H9 (cell line): ENCODE results near the gene IL36B. TPM values are rescaled to one million over a fixed set of nuclear protein-coding genes. Genes with fewer than 3 reads are reported as not detected.

Source experiments
- DNase-seq: peaks from one replicate; pipeline ENCODE4 v3.0.0-alpha.2; 2017
- H2AFZ ChIP-seq: one replicate; pipeline ENCODE4 v1.6.1; 2013; ENCODE audit warnings: mild to moderate bottlenecking, low read length, control low read depth, moderate library complexity
- H2AK5ac ChIP-seq: 2 replicates; pipeline ENCODE4 v1.6.1; 2013; ENCODE audit warnings: low read length, control low read depth, mixed read lengths; ENCODE audit not compliant: insufficient read length
- H2BK120ac ChIP-seq: one replicate; pipeline ENCODE4 v1.6.1; 2013; ENCODE audit warnings: low read depth, mild to moderate bottlenecking, low read length, control low read depth, inconsistent platforms; ENCODE audit not compliant: poor library complexity, severe bottlenecking
- H2BK12ac ChIP-seq: 2 replicates; pipeline ENCODE4 v1.6.1; 2013; ENCODE audit warnings: low read length, control low read depth, mixed read lengths, low read depth; ENCODE audit not compliant: insufficient read length
- H2BK15ac ChIP-seq: 2 replicates; pipeline ENCODE4 v1.6.1; 2013; ENCODE audit warnings: low read depth, low read length, control low read depth
- H2BK20ac ChIP-seq: one replicate; pipeline ENCODE4 v1.6.1; 2013; ENCODE audit warnings: low read depth, mild to moderate bottlenecking, low read length, control low read depth, inconsistent platforms; ENCODE audit not compliant: poor library complexity, severe bottlenecking
- H2BK5ac ChIP-seq: 2 replicates; pipeline ENCODE4 v1.6.1; 2013; ENCODE audit warnings: low read length, control low read depth, mixed read lengths; ENCODE audit not compliant: insufficient read length
- H3K14ac ChIP-seq: 2 replicates; pipeline ENCODE4 v1.6.1; 2013; ENCODE audit warnings: low read length, control low read depth; ENCODE audit not compliant: insufficient read depth
- H3K18ac ChIP-seq: 2 replicates; pipeline ENCODE4 v1.6.1; 2013; ENCODE audit warnings: low read depth, mild to moderate bottlenecking, mixed read lengths, low read length, control low read depth; ENCODE audit not compliant: insufficient read length
- H3K23ac ChIP-seq: 2 replicates; pipeline ENCODE4 v1.6.1; 2013; ENCODE audit warnings: low read length, control low read depth, mixed read lengths, low read depth; ENCODE audit not compliant: insufficient read length
- H3K23me2 ChIP-seq: 2 replicates; pipeline ENCODE4 v1.6.1; 2013; ENCODE audit warnings: low read depth, mild to moderate bottlenecking, mixed read lengths, low read length, control low read depth; ENCODE audit not compliant: insufficient read length, poor library complexity, severe bottlenecking
- H3K27ac ChIP-seq: 2 replicates; pipeline ENCODE4 v1.5.1; 2013; ENCODE audit warnings: low read length, control low read depth, mixed read lengths, low read depth; ENCODE audit not compliant: insufficient read length
- H3K27me3 ChIP-seq: 2 replicates; pipeline ENCODE4 v1.6.1; 2013; ENCODE audit warnings: low read length, control low read depth, inconsistent platforms; ENCODE audit not compliant: insufficient read depth
- H3K4ac ChIP-seq: 2 replicates; pipeline ENCODE4 v1.6.1; 2013; ENCODE audit warnings: low read depth, mild to moderate bottlenecking, control low read depth, inconsistent platforms, low read length, moderate library complexity
- H3K4me1 ChIP-seq: 2 replicates; pipeline ENCODE4 v1.6.1; 2013; ENCODE audit warnings: low read length, control low read depth, inconsistent platforms; ENCODE audit not compliant: insufficient read depth
- H3K4me2 ChIP-seq: 2 replicates; pipeline ENCODE4 v1.6.1; 2013; ENCODE audit warnings: low read length, control low read depth, mixed read lengths; ENCODE audit not compliant: insufficient read length, insufficient read depth
- H3K56ac ChIP-seq: 2 replicates; pipeline ENCODE4 v1.6.1; 2013; ENCODE audit warnings: low read depth, mild to moderate bottlenecking, mixed read lengths, low read length, control low read depth; ENCODE audit not compliant: insufficient read length
- H3K79me1 ChIP-seq: 2 replicates; pipeline ENCODE4 v1.6.1; 2013; ENCODE audit warnings: low read depth, mild to moderate bottlenecking, moderate library complexity, low read length, control low read depth, inconsistent platforms; ENCODE audit not compliant: insufficient read depth, poor library complexity, severe bottlenecking
- H3K79me2 ChIP-seq: 2 replicates; pipeline ENCODE4 v1.6.1; 2013; ENCODE audit warnings: low read length, control low read depth, inconsistent platforms; ENCODE audit not compliant: insufficient read depth
- H3K9ac ChIP-seq: 2 replicates; pipeline ENCODE4 v1.6.1; 2013; ENCODE audit warnings: low read length, control low read depth, mixed read lengths; ENCODE audit not compliant: insufficient read length; ENCODE audit errors: extremely low read depth
- H3K9me3 ChIP-seq: one replicate; pipeline ENCODE4 v1.6.1; 2013; ENCODE audit warnings: low read depth, low read length, inconsistent platforms; ENCODE audit not compliant: control insufficient read depth
- H3T11ph ChIP-seq: one replicate; pipeline ENCODE4 v1.6.1; 2013; ENCODE audit warnings: mild to moderate bottlenecking, low read length, control low read depth, inconsistent platforms
- H4K20me1 ChIP-seq: one replicate; pipeline ENCODE4 v1.6.1; 2013; ENCODE audit not compliant: control insufficient read depth, insufficient read length, insufficient read depth
- H4K5ac ChIP-seq: 2 replicates; pipeline ENCODE4 v1.6.1; 2013; ENCODE audit warnings: low read depth, mild to moderate bottlenecking, mixed read lengths, low read length, control low read depth; ENCODE audit not compliant: insufficient read length
- H4K8ac ChIP-seq: replicated peaks from 2 replicates; pipeline ENCODE4 v1.6.1; 2013; ENCODE audit warnings: low read length, control low read depth, mixed read lengths, low read depth; ENCODE audit not compliant: insufficient read length
- H4K91ac ChIP-seq: 2 replicates; pipeline ENCODE4 v1.6.1; 2013; ENCODE audit warnings: low read depth, mild to moderate bottlenecking, moderate library complexity, mixed read lengths, low read length, control low read depth; ENCODE audit not compliant: insufficient read length
- H3K27ac Mint-ChIP-seq, 3 experiments: 2 replicates in 2 of 3; 3 replicates in 1 of 3; pipeline ENCODE4 v1.8.0; 2020 to 2021; ENCODE audit warnings: mixed read lengths in 3 of 3, mild to moderate bottlenecking in 1 of 3, moderate library complexity in 1 of 3
- H3K27me3 Mint-ChIP-seq: 2 replicates; pipeline ENCODE4 v1.8.0; 2021; ENCODE audit warnings: low read depth, mild to moderate bottlenecking, moderate library complexity, mixed read lengths
- H3K36me3 Mint-ChIP-seq, 3 experiments: 2 replicates in 2 of 3; 3 replicates in 1 of 3; pipeline ENCODE4 v1.8.0; 2020 to 2021; ENCODE audit warnings: low read depth in 3 of 3, mixed read lengths in 3 of 3; ENCODE audit not compliant: insufficient read depth in 1 of 3
- H3K4me1 Mint-ChIP-seq, 2 experiments: 2 replicates each; pipeline ENCODE4 v1.8.0; 2020; ENCODE audit warnings: mixed read lengths in 2 of 2
- H3K4me3 Mint-ChIP-seq, 2 experiments: 2 replicates in 1 of 2; 3 replicates in 1 of 2; pipeline ENCODE4 v1.8.0; 2020 to 2021; ENCODE audit warnings: mild to moderate bottlenecking in 2 of 2, mixed read lengths in 2 of 2, moderate library complexity in 1 of 2
- H3K9me3 Mint-ChIP-seq, 2 experiments: 2 replicates in 1 of 2; 3 replicates in 1 of 2; pipeline ENCODE4 v1.8.0; 2020; ENCODE audit warnings: mild to moderate bottlenecking in 2 of 2, mixed read lengths in 2 of 2, moderate library complexity in 1 of 2
- WGBS: extraction: QIAGEN DNeasy Blood & Tissue Kit; methylation state at CpG from one replicate; pipeline ENCODE4 v1.1.7; 2013; ENCODE audit warnings: missing lambda C conversion rate, low lambda C conversion rate, mixed read lengths; ENCODE audit not compliant: insufficient read length; ENCODE audit errors: extremely low coverage; 5-methylcytosine and 5-hydroxymethylcytosine counted together
- total RNA-seq: library from RNA; stranded (reverse); gene quantifications from 2 replicates; pipeline ENCODE4 v1.2.1, GENCODE V29; 2021
- TF ChIP-seq, protein P1 (sequence below): fragments of 200-600 bp; sonication (generic); conservative IDR thresholded peaks from 3 replicates; pipeline ENCODE4 v1.8.0; 2021; ENCODE audit warnings: antibody characterized with exemption, mild to moderate bottlenecking

Gene IL36B
- total RNA-seq, 1 experiment from 2014 or later, result not detected

DNA sequence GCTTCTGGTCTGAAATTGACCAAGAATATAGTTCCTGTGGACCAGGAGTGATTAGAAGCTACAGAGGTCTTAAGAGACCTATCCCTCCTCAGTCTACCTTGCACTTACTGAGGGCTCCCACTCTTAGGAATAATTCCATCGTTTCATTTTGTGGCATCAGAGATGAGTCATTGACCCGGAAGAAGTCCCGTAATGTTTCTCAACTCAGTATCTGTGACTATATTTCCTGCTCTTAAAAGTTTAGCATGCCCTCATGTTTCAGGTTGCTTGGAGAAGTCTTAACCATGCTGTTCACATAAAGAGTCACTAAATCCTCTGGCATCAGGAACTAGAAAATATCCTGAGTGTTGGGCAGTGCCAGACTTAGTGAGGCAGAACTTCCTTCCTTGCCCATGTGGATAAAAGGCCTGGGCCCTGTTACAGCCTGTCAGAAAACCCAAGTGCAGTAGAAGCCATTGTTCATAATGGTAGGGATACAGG is 47.6 kb downstream of the IL36B start, which contains the start of gene IL36A:
Gene IL36A, plus strand, starts transcription at position 430 of the 480 bp plus-strand sequence. CDS start 413 bp downstream, outside the sequence.
- H3K4ac ChIP-seq, result no peak within 1 kb of the TSS
- H2AK5ac ChIP-seq, result no peak within 1 kb of the TSS
- H3K36me3 Mint-ChIP-seq, result peaks cover 0 to 11% (median 0%) of the 10 kb centered on the region in 3 experiments; a peak in 1 of 7 replicates
- peaks cover 23 to 70% of the 10 kb centered on the region in 2 experiments for H3K9me3 Mint-ChIP-seq
- H2BK12ac ChIP-seq, result no peak within 1 kb of the TSS
- H3K23ac ChIP-seq, result no peak within 1 kb of the TSS
- H3K18ac ChIP-seq, result no peak within 1 kb of the TSS
- no peak for DNase-seq
- no peaks in the 10 kb centered on the region for H3K27me3 ChIP-seq
- no peak within 1 kb of the TSS for H2BK120ac ChIP-seq
- no peak within 1 kb of the TSS for H4K8ac ChIP-seq
- no peaks in the 10 kb centered on the region for H3K79me2 ChIP-seq
- no peaks in the 10 kb centered on the region for H3K79me1 ChIP-seq
- H2BK15ac ChIP-seq, result no peak within 1 kb of the TSS
- H3K23me2 ChIP-seq, result no peaks in the 10 kb centered on the region
- no peak within 1 kb of the TSS for H3K14ac ChIP-seq
- no peak within 1 kb of the TSS for H4K91ac ChIP-seq
- H3K27me3 Mint-ChIP-seq, result peaks cover 25% of the 10 kb centered on the region
- H4K20me1 ChIP-seq, result no peaks in the 10 kb centered on the region
- H4K5ac ChIP-seq, result no peak within 1 kb of the TSS
- H3K9me3 ChIP-seq, result no peaks in the 10 kb centered on the region
- no CpG with 5 or more reads among the region's 3 CpGs for WGBS
- no peak within 1 kb of the TSS for H3K27ac Mint-ChIP-seq
- H3K9ac ChIP-seq, result no peak within 1 kb of the TSS
- H3K4me3 Mint-ChIP-seq, result no peak within 1 kb of the TSS
- no peak within 1 kb of the TSS for H2BK5ac ChIP-seq
- H3K27ac ChIP-seq, result no peak within 1 kb of the TSS
- H3T11ph ChIP-seq, result no peak within 1 kb of the TSS
- H3K4me1 ChIP-seq, result no peaks in the 10 kb centered on the region
- no peak within 1 kb of the TSS for H2BK20ac ChIP-seq
- H2AFZ ChIP-seq, result no peak within 1 kb of the TSS
- no peak within 1 kb of the TSS for H3K56ac ChIP-seq
- TF ChIP-seq, protein P1, sequence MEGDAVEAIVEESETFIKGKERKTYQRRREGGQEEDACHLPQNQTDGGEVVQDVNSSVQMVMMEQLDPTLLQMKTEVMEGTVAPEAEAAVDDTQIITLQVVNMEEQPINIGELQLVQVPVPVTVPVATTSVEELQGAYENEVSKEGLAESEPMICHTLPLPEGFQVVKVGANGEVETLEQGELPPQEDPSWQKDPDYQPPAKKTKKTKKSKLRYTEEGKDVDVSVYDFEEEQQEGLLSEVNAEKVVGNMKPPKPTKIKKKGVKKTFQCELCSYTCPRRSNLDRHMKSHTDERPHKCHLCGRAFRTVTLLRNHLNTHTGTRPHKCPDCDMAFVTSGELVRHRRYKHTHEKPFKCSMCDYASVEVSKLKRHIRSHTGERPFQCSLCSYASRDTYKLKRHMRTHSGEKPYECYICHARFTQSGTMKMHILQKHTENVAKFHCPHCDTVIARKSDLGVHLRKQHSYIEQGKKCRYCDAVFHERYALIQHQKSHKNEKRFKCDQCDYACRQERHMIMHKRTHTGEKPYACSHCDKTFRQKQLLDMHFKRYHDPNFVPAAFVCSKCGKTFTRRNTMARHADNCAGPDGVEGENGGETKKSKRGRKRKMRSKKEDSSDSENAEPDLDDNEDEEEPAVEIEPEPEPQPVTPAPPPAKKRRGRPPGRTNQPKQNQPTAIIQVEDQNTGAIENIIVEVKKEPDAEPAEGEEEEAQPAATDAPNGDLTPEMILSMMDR, result no peak
- no peak within 1 kb of the TSS for H3K4me2 ChIP-seq
- no peaks in the 10 kb centered on the region for H3K4me1 Mint-ChIP-seq
